Endometrial microvascular endothelial cells (primary cell): Measurements from ENCODE around the gene ARMH1. TPM values are rescaled to one million over a fixed set of nuclear protein-coding genes. Genes with fewer than 3 reads are reported as not detected.

Experiments used
- in situ Hi-C: cut with HindIII; loops from 2 replicates; pipeline ENCODE4 v1.10.0; 2017; ENCODE audit warnings: low sequenced_read_pairs, low pct_unique_long_range_greater_than_20kb; ENCODE audit errors: inconsistent ontology term
- total RNA-seq: library from RNA; depleted of rRNA; stranded (reverse); fragments of >200 nt; gene quantifications from one replicate; pipeline ENCODE4 v1.2.3, GENCODE V29; 2015; ENCODE audit errors: inconsistent ontology term

The ARMH1 gene
- total RNA-seq = not detected

DNA sequence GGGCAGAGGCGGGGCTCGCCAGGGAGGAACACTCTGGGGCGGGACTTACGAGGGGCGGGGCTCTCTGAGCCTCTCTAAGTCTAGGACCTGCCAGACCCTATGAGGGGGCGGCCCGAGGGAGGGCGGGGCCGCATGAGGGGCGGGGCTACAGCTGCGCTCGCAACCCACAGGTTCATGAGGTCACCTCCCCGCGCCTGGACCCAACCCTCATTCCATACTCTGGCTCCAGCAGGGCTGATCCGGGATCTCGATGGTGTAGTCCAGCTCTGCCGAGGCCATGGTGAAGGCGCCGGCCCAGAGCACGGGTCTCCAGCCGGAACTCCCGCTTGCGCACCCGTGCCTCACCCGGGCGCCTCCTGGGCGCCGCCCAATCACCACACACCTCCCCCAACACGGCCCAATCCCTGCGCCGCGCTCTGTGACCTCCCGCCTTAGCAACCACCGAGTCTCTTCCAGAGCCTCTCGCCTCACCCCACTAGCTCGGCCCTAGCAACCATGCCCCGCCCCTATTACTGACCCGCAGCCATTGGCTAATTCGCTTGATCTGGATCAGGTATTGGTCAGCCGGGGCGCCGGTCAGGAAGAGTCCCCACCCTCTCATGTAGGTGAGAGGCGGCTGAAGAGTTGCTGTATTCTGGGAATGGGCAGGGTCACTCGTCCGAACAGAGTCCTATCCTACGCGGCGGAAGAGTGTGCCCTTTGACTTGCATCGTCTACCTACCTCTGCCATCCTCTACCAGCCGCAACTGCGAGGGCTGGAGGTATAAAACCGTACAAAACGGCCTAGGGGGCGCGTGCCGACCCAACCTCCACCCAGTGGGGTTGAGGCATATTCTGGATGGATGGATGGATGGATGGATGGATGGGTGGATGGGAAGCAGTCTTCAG, at the start of gene ARMH1, which contains the start of gene TMEM53:
TSS of gene ARMH1 (plus strand) at position 602 of the 888 bp plus-strand sequence. CDS start 14,984 bp downstream, outside the sequence.
TSS of gene TMEM53 (minus strand) at position 369 of the 888 bp plus-strand sequence. CDS start at position 279, 90 bp downstream.
- in situ Hi-C loops = no loop called here

DNA sequence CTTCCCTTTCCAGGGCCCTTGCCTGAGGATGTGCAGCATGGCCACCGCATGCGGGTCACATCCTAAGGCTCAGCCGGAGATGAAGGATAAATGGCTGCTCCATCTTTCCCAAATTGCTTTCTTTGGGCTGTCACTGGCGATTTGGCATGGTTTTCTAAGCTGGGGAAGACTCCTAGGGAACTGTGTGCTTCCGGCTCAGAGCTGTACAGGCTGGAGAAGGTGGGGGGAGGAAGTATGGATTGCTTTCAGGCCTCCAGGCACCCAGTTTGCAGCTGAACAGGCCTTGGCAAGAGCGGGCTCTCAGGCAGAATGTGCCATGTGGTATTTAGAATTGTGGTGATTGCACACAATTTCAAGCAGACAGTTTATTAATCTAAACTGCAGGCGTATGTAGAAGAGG, 49.2 kb upstream of the ARMH1 start:
- in situ Hi-C loops = no loop called here

DNA sequence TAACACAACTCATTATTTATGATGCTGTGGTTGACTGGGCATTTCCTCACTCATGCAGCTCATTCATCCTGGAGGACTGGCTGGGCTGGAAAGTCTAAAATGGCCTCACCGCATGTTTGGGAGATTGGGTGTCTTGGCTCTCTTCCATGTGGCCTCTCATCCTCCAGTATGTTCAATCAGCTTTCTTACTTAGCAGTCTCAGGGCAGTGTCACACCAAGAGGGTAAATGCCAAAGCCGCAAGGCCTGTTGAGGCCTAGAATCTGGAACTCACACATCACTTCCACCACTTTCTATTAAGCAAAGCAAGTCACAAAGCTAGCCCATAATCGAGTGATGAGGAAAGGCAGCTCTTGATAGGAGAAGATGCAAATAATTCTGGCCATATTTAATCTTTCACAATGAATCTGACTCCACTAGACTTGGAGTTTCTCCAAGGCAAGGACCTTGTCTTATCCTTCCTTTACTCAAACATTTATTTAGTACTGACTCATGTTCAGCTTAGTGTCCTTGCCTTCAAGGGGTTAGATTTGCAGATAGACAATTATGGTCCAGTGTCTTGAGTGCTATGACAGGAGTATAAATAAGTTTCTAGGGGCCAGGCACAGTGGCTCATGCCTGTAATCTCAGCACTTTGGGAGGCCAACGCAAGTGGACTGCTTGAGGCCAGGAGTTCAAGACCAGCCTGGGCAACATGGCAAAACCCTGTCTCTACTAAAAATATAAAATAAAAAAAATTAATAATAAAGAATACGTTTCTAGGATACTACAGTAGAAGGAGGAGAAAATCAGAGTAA, 45.4 kb upstream of the ARMH1 start:
- in situ Hi-C loops = no loop called here

DNA sequence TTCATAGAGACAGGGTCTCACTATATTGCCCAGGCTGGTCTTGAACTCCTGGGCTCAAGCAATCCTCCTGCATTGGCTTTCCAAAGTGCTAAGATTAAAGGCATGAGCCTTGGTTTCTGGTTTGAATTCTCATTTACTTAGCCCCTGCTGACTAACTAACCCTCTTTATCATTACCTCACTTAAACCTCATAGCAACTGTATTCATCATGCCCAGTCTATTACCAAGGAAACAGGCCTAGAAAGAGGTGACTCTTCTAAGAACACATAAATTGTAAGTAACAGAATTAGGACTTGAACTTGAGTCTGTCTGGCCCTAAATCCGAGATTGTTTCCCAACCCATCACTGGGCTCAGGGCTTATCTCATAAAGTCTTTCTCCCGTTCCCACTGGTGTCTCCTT, 44.4 kb upstream of the ARMH1 start:
- in situ Hi-C loops = no loop called here

DNA sequence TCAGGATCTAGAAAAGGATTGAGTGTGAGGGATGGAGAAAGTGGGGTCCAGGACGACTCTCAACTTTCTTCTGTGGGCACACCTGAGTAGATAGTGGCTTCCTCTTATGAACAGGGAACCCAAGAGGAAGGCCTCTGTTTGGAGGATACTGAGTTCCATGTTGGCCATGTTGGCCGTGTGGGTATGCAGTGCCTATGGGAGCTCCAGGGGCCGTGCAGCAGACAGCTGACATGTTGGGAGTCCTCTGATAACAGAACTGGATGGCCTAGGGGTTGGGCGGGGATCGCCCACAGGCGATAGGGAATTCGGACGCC, 43.2 kb upstream of the ARMH1 start:
- in situ Hi-C loops = no loop called here

DNA sequence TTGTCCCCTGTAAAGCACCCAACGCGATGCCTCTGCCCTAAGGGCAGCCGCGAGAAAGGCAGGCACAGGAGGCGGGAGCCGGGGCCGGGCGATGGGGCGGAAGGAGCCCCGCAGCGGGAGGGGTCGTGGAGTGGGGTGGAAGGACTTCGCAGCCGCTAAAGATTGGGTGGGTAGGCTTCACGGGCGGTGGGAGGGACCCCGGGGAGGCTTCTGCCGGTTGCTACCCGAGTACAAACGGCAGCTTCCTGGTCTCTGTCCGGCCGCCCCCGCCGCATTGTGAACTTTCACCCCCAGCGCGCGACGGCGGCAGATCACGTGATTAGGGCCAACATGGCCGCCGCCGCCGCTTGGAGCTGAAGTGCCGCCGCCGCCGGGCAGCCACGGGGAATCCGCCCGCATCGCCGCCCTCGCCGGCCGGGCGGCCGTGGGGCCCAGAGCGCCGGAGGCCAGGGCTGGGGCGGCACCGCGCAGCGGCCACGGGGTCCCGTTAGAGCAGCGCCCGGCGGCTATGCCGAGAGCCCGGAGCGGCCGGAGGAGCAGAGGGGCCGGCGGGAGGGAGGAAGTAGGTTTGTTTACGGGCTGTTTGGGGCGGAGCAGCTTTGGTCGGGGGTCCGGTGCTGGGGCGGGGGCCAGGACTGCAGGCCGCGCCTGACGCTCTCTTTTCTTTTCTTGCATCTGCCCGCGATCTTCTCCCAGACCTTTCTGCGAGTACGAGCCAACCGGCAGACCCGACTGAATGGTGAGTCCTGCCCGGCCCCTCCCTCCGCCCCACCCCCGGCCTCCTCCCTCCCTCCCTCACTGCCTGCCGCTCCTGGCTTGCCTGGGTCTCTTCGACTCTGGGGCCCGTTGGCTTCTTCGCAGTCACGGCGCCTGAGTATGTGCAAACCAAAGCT, 42.6 kb upstream of the ARMH1 start:
- in situ Hi-C loops = no loop called here

DNA sequence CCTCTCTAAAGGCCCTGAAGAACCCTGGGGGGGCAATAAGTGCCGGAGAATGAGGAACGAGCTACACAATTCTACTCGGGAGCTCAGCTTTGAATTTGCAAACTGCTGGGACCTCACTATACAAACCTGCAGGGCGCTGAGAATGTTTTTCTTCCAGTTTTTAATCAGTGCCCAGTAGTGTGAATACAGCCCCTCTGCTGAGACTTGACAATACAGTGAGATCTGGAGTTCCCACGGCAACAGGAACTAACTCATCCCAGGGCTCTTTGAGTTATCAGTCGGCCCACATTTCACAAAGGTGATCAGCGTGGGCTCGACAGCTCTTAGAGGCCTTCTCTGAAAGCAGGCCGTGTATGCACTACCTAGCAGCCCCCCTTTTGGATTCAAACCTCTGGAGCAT, 41.9 kb upstream of the ARMH1 start:
- in situ Hi-C loops = no loop called here

DNA sequence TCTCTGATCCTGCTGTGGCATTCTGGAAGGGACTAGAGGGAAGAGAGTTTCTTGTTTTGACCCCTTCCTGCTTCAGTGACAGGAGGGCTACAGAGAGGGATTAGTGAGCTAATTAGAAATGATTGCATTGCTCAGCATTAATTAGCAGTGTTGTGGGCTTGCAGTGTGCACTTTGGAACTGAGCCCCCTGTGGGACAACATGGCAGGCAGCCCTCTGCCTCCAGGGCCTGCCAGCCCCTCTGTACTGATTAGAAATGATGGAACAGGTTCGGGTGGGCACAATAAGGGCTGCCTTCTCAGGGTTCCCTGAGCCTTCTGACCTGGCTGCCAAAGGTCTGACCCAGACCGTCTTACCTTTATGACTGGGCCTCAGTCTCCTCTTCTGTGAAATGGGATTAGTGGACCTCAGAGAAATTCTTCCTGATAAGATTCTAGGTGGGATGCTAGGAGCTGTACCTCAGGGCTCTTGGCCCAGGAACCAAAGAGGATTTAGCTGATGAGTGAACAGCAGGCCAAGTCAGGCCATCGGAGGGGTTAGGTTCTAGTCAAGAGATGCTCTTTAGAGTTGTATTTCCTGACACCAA, 39.8 kb upstream of the ARMH1 start:
- in situ Hi-C loops = no loop called here

DNA sequence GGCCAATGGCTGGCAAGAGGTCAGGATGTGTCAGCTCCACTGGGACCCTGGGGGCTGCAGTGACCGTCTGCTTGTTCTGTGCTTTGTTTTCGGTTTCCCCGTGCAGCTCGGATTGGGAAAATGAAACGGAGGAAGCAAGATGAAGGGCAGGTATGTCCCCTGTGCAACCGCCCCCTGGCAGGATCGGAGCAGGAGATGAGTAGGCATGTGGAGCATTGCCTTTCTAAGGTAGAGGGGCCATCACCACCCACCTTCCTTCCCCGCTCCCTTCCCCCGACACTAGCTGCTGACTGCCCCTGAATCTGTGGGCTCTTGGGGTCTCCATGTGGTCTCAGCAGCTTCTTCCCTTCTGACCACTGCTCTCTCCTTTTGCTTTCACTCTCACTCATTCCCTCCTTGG, 39.1 kb upstream of the ARMH1 start:
- in situ Hi-C loops = no loop called here

DNA sequence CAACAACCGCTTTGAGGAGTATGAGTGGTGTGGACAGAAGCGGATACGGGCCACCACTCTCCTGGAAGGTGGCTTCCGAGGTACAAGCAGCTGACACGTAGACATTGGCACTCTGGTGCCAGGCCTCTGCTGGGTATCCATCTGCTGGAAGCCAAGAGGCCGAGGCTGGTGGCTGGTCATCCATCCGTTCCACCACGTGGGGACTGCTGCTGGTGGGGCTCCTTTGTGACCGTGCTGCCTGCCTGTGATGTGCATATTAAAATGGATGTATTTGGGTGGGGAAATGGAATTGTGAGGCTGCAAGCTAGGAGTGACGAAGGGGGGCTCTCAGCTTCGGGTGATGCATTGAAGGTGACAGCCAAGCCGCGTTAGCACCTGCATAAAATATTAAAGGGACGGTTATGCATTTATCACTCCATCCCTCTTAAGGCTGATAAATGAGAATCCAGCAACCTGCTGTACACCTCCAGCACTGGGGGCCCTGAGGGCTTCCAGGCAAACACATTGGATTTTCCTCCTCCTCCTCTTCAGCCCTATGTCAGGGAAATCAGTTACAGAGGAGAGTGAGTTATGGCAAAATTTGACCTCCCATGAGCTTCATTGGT, 38.3 kb upstream of the ARMH1 start:
- in situ Hi-C loops = no loop called here

DNA sequence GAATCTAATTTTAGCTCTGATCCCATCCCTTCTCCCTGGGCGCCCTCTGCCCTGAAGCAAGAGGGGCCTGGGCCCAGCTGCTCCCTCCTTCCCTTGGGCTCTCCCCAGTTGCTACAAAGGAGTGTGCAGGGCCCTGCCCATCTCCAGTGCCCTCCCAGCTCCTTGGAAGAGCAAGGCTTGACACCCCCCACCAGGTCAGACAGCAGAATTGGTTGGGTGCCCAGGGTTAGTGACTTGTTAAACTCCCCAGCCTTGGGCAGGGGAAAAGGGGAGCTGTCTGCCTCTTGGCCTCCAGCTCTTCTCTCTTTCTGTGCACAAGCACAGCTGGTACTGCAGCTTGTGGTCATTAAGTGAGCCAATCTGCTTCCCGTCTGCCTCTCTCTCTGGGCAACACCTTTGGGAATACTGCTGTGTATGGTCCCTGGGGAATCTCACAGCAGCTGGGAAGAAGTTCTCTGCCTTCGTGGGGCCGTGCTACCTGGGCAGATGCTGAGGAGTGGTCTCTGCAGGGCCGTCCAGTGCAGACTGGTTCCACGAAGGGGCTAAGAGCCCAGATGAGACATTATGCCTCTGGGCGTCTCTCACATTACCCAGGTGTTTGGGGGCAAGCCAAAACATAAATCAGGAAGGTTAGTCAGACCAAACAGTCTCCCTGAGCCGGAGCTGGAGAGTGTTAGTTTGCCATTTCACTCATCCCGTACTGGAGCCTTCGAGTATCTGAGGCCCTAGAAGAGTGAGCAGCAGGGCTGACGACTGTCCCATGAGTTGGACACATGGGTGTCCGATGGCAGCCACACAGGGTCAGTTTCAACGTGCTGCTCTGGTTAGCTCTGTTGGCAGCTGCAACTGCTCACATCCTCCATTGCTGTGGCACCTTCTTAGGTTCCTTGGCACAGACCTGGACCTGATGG, 37.6 kb upstream of the ARMH1 start:
- in situ Hi-C loops = no loop called here

DNA sequence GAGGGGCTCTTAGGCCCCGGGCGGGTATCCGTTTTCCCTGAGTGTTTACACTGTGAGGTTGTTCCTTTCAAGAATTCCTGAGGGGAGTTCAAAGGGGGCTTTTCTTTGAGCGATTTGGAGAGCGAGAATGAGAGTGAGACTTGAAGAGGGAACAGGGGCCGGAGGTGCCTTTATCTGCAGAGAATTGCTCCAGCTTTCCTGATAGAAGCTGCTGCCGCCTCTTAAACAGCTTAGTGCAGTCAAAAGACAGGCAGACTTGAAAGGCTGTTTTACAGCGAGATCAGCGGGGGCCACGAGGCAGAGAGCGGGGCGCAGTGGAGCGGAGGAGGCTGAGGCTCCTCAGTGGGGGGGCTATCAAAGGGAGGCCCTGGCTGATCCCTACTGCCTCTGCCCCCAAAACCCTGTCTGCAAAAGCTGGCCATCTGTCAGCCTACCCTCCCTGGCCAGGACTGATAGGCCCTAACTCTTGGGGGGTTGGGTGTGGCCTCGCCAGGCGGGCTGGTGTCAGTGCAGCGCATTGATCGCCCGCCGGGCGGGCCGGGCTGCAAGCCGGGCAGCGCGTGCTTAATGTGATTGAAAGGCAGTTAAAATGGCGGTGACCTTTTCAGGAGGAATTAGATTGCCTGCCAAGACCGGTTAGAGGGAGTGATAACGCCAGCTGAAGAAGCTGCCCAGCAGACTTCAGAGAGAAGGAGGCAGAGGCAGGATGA, 36.7 kb upstream of the ARMH1 start:
- in situ Hi-C loops = no loop called here

DNA sequence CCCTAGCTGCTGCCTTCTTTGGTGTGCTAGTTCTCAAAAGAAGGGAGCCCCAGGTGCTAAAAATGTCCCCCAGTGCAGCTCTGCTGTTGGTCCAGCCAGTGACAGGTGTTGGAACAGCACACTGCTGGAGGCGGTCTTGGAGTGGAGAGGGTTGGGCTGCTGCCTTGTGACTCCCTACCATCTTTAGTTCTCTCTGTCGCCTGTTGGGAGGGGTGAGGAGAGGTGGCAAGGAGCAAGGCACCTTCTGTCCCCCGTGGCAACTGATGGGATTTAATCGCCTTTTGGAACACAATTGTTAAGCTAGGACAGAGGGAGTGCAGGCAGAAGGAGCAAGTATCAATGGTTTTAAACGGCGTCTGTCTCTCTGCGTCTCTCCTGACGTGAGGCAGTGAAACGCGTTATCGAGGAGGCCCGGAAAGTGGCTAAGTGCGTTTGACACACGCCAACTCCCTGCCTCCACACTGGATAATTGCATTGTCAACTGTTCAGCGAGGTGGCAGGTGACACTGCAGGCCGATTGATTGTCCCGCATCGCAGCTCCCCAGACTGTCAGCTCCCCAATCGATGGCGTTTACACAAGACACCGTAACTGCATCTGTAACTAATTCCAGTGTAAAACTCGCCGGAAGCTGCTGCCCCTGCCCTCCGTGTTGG, 34.2 kb upstream of the ARMH1 start:
- in situ Hi-C loops = no loop called here

DNA sequence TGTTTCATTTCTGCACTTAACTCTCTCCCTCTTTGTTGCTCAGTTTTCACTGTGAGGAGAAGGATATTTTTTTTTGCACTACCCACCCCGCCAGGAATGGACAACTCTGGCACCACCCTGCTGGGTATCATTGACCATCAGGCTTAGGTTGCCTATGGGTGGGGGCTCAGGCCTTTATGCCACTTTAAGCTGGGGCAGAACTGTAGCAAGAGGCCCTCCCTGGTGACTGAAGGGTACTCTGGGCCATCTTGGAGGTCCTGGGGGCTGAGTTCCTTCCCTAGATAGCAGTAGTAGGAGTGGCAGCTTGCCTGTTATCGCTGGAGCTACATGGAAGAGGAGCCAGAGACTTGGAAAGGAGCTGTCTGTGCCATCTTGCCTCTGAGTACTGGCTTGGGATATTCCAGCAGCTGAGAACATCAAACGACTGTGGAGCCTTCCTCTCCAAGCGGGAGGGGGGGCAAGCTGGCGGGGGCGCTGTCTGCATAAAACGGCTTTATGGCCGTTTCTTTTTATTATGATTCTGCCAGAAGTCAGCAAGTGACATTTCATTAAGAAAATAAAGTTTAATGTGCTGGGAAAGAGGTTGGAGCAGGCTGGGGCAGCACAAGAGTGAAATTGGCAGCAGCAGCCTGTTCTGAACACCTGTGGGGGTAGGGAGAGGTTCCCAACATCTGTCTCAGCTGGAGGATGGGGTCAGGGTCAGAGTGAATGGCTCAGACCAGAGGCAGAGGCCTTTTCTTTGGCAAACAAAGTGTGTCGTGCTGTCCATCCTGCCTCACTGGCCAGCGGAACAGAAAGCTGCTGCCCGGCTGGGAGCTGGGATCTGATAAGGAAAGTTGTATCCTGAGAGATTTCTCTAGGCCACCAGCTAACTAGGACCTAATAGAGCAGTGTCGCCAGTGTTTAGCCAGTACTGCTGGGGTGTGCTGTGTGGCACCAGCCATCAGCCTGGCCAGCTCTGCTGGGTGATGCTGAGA, 33.1 kb upstream of the ARMH1 start:
- in situ Hi-C loops = no loop called here

DNA sequence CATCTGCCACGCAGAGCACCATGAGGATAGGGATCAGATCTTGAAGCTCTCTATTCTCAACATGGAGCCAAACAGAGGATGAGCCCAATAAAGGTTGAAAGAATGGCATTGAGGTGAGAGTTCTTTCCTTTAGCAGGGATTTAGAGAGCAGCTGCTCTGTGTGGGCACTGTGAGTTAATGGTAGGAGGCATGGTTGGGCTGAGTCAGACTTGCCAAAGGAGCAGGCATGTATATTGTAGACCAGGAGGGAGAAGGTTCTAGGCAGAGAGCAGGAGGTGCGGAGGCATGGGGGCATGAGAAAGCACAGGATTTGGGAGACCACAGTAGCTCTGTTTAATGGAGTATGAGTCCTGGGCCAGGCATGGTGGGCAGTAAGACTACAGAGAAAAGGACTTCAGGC, 32.3 kb upstream of the ARMH1 start:
- in situ Hi-C loops = no loop called here
